NB4 (cell line): ENCODE data around the gene EFCAB6.

Experiments used
- DNase-seq: peaks from one replicate; pipeline ENCODE4 v3.0.0; 2010; ENCODE audit warnings: low read depth
- H3K4me3 ChIP-seq: one replicate; pipeline ENCODE4 v1.5.1; 2011; ENCODE audit warnings: mild to moderate bottlenecking, low read depth, low read length, moderate library complexity
- CTCF ChIP-seq: IDR thresholded peaks from one replicate; pipeline ENCODE4 v1.5.1; 2012; ENCODE audit warnings: low read depth, low read length
- MAX ChIP-seq: IDR thresholded peaks from 2 replicates; pipeline ENCODE4 v1.6.1; 2011; ENCODE audit warnings: low read depth, low read length
- MYC ChIP-seq: IDR thresholded peaks from 2 replicates; pipeline ENCODE4 v1.6.1; 2011; ENCODE audit warnings: low read depth, low read length
- POLR2A ChIP-seq: IDR thresholded peaks from 2 replicates; pipeline ENCODE4 v1.6.1; 2011; ENCODE audit warnings: mild to moderate bottlenecking; ENCODE audit not compliant: insufficient read length; ENCODE audit errors: extremely low read depth

Gene EFCAB6

GRCh38 chr22:43819931-43820640 lies 8.0 kb upstream of the EFCAB6 start:
- DNase-seq: no peak
- H3K4me3 ChIP-seq: no peak overlapping the region
- TF ChIP-seq MYC (no peak), CTCF (no peak), MAX (no peak), POLR2A (no peak)

- TF ChIP-seq POLR2A: no peak
- TF ChIP-seq MYC: no peak
- no peak for TF ChIP-seq CTCF
- no peak for TF ChIP-seq MAX
- DNase-seq: no peak
- no peak overlapping the region for H3K4me3 ChIP-seq
Measured at GRCh38 chr22:43819421-43819921, 7.4 kb upstream of the EFCAB6 start.

- H3K4me3 ChIP-seq: no peak overlapping the region
- DNase-seq: no peak
- TF ChIP-seq MYC (no peak), CTCF (no peak), MAX (no peak), POLR2A (no peak)
Measured at GRCh38 chr22:43818981-43819380, 6.9 kb upstream of the EFCAB6 start.

- TF ChIP-seq CTCF (no peak), POLR2A (no peak), MAX (no peak), MYC (no peak)
- no peak overlapping the region for H3K4me3 ChIP-seq
- no peak for DNase-seq
Measured at GRCh38 chr22:43817402-43817801, 5.3 kb upstream of the EFCAB6 start.

GRCh38 chr22:43814264-43814663 lies 2.2 kb upstream of the EFCAB6 start:
- DNase-seq: no peak
- TF ChIP-seq MYC (no peak), MAX (no peak), CTCF (no peak), POLR2A (no peak)
- no peak overlapping the region for H3K4me3 ChIP-seq

GRCh38 chr22:43812890-43813289 lies 785 bp upstream of the EFCAB6 start:
- H3K4me3 ChIP-seq: peak overlapping the region; percentile 89
- TF ChIP-seq MYC (no peak), MAX (no peak), POLR2A (no peak), CTCF (no peak)
- no peak for DNase-seq
